ENCODE measurements around the gene GNAL.

GRCh38 chr18:11745521-11745920, 56.5 kb downstream of the GNAL start:
- TF ChIP-seq CTCF (IDR thresholded peaks at IDR 0.05) (no peak), TCF7L2 (IDR thresholded peaks at IDR 0.05; ENCODE audit: low read depth, low read length) (no peak), POLR2AphosphoS5 (IDR thresholded peaks at IDR 0.05; ENCODE audit: low read depth, low read length) (no peak), SIN3A (IDR thresholded peaks at IDR 0.05; ENCODE audit: borderline replicate concordance, insufficient read depth, low read depth, low read length) (no peak)
- TF ChIP-seq, protein P1, sequence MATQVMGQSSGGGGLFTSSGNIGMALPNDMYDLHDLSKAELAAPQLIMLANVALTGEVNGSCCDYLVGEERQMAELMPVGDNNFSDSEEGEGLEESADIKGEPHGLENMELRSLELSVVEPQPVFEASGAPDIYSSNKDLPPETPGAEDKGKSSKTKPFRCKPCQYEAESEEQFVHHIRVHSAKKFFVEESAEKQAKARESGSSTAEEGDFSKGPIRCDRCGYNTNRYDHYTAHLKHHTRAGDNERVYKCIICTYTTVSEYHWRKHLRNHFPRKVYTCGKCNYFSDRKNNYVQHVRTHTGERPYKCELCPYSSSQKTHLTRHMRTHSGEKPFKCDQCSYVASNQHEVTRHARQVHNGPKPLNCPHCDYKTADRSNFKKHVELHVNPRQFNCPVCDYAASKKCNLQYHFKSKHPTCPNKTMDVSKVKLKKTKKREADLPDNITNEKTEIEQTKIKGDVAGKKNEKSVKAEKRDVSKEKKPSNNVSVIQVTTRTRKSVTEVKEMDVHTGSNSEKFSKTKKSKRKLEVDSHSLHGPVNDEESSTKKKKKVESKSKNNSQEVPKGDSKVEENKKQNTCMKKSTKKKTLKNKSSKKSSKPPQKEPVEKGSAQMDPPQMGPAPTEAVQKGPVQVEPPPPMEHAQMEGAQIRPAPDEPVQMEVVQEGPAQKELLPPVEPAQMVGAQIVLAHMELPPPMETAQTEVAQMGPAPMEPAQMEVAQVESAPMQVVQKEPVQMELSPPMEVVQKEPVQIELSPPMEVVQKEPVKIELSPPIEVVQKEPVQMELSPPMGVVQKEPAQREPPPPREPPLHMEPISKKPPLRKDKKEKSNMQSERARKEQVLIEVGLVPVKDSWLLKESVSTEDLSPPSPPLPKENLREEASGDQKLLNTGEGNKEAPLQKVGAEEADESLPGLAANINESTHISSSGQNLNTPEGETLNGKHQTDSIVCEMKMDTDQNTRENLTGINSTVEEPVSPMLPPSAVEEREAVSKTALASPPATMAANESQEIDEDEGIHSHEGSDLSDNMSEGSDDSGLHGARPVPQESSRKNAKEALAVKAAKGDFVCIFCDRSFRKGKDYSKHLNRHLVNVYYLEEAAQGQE (IDR thresholded peaks at IDR 0.05; ENCODE audit: insufficient read depth in 1 of 2, low read depth in 2 of 2, low read length in 1 of 2) = no peak

Measured in Panc1 (cell line).